Ramos (cell line): ENCODE results near the gene RAB3A.

Experiments
- in situ Hi-C: fragments of 300-500 bp; cut with MboI; formaldehyde crosslinking; loops from one replicate; pipeline ENCODE4 v1.14.3; 2022; ENCODE audit warnings: low sequenced_read_pairs; ENCODE audit not compliant: unreplicated experiment

The RAB3A gene

GRCh38 chr19:18203863-18204393 lies at the start of gene RAB3A:
RAB3A (minus strand) TSS chr19:18204042; CDS start chr19:18202740, 1,302 bp downstream.
- in situ Hi-C loops: loop anchor here (5.0 kb wide), 1 partner anchor 203 kb away; no protein-coding TSS in a partner anchor

GRCh38 chr19:18253130-18253529 lies 49.3 kb upstream of the RAB3A start:
- in situ Hi-C loops: no loop called here

- in situ Hi-C loops: no loop called here
Observed at GRCh38 chr19:18252370-18252717, 48.5 kb upstream of the RAB3A start.

DNA sequence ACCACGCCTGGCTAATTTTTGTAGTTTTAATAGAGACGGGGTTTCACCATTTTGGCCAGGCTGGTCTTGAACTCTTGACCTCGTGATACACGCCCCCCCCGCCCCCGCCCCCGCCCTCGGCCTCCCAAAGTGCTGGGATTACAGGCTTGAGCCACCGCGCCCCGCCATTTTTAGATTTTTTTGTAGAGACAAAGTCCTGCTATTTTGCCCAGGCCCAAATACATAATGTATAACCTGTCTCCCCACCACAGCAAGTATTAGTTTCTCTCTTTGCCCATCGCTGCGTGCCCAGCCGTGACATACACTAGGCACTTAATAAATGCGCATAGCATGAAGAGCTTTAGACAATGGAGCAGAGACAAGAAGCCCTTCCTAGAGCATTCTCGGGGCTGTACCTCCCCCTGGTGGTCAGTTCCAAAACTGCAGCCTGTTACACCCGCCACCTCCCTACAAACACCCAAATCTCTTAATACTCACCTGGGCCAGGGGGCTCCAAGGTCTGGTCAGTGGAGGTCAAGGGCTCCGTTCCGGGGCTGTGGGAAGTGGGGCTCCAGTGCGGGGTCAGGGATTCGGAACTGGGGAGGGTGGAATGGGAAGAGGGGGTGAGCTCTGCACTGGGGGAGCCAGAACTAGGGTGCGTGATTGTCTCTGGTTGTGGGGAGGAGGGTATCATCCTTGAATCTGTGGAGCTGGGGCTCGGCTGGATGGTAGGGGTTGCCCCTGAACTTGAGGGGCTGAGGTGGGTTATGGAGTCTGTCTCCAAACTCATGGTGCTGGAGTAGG lies 47.9 kb upstream of the RAB3A start:
- in situ Hi-C loops: no loop called here

GRCh38 chr19:18249834-18250233 lies 46.0 kb upstream of the RAB3A start:
- in situ Hi-C loops: no loop called here

DNA sequence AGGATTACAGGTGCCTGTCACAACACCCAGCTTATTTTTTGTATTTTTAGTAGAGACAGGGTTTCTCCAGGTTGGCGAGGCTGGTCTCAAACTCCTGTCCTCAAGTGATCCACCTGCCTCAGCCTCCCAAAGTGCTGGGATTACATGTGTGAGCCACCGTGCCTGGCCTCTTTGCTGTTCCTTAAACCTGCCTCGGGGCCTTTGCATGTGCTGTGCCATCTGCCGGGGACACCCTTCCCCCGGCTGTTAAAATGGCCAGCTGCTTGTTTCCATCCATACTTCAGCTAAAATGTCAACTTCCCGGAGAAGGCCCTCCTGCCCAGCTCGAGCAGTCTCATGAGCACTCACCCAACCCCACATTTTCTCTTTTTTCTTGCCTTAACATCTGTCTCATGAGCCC lies 41.5 kb upstream of the RAB3A start:
- in situ Hi-C loops: no loop called here

- in situ Hi-C loops: no loop called here
Observed at GRCh38 chr19:18239303-18239702, 35.5 kb upstream of the RAB3A start.

DNA sequence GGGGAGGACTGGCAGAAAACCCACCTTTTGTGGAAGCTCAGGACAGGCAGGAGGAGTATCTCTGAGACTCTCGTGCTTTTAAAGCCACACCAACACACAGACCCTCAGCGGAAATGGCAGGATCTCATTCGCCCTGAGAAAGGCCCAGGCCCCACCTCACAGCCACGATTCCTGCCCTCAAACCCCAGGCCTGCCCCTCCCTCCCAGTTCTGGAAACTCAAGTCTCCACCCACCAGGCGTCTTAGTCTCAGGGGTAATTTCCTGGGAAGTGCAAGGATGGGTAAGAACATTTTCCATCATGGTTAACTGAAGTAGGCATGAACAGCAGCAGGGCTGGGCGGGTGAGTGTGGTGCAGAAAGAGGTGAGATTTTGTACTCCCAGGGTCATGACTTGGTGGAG lies 30.4 kb upstream of the RAB3A start:
- in situ Hi-C loops: no loop called here

GRCh38 chr19:18233224-18233825 lies 29.5 kb upstream of the RAB3A start:
- in situ Hi-C loops: no loop called here

DNA sequence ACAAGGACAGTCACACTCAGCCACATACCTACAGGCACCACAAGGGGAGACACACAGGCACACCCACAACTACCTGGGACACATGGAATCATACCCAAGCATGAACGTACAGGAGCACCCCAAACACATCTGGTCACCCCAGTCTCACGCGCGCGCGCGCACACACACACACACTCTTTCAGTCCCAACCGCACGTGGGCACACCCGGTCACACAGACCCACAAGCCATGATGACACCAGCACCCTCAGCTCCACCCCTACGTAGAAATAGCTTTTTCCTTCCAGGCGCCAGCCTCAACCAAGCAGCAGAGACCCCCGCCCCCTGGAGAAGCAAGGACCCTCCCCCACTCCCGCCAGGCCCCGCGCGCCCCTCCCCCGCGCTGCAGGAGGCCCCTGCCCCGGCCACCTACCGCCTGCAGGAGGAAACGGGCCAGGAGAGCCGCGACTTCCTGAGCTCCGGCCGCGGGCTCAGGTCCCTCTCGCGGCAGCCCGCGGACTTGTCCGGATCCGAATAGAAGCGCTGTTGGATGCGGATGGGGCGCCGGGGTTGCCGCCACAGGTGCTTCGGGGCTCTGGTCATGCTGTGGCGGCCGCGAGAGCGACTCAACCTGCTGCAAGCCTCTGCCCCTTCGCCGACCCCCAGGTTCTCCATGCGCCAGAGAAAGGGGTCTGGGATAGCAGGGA lies 28.8 kb upstream of the RAB3A start:
- in situ Hi-C loops: no loop called here

DNA sequence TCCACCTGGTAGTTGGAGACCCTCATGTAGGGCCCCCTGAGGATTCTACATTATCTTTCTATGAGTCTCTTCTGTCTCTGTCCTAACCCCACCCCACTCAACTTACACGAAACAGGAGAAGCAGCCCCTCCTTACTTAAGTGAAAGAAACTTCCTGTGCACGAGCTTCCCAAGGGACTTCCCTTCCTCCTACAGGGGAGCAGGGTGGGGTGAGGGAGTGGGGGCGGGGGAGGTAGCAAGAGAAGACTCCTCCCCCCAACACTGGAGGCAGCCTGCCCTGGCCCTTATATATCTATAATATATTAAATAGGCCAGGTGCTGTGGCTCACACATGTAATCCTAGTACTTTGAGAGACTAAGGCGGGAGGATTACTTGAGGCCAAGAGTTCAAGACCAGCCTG lies 27.9 kb upstream of the RAB3A start:
- in situ Hi-C loops: no loop called here

- in situ Hi-C loops: no loop called here
Observed at GRCh38 chr19:18230941-18231734, 27.3 kb upstream of the RAB3A start.

GRCh38 chr19:18229915-18230314 lies 26.1 kb upstream of the RAB3A start:
- in situ Hi-C loops: no loop called here

- in situ Hi-C loops: no loop called here
Observed at GRCh38 chr19:18229474-18229873, 25.6 kb upstream of the RAB3A start.

DNA sequence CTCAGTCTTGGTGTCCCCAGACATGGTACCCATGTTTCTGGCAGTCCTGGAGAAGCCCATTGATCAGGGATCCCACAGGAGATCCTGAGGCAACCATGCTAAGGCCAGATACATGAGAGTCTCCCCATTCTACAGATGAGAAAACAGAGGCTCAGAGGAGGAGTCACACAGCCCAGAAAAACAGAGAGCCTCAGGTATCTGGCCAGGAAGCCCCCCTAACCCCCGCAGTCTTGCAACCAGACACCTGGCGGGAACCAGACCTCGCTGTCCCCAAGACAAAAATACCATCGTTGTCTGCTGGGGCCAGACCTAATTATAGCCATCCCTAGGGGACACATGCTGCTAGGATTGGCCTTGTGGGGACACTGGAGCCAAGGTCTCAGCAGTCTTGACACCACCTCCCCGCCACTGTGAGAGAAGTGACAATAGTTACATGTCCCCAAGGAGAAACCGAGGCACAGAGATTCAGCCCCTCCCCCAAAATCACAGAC lies 24.0 kb upstream of the RAB3A start:
- in situ Hi-C loops: no loop called here

GRCh38 chr19:18226956-18227780 lies 23.3 kb upstream of the RAB3A start:
- in situ Hi-C loops: no loop called here

- in situ Hi-C loops: no loop called here
Observed at GRCh38 chr19:18225702-18226468, 22.0 kb upstream of the RAB3A start, which contains the start of gene PDE4C. PDE4C (minus strand) TSS chr19:18226438; CDS start chr19:18226415, 23 bp downstream.

DNA sequence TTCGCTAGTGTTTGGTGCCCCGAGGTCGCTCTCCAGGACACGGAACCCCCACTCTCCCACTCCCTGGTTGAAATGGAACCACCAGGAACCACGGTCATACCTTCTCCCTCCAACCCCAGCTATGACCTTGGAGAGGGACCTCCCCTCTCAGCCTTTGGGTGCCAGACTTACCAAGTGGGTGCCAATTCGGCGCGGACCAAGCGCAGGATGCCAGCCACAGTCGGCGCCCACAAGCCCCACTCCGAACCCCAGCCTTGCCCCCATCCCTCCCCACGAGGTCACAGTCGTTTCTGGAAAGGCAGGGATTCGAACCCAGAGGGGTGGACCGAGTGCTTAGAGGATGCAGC lies 21.5 kb upstream of the RAB3A start:
- in situ Hi-C loops: no loop called here
